NCI-H82 treated with DMSO at 0.1 percent for 48 hours (cell line): ENCODE data around the gene MTREX.

Source experiments
- DNase-seq: peaks from one replicate; lab custom pipeline; 2025; ENCODE audit not compliant: unreplicated experiment; lab: John Stamatoyannopoulos, UW

MTREX gene

DNA sequence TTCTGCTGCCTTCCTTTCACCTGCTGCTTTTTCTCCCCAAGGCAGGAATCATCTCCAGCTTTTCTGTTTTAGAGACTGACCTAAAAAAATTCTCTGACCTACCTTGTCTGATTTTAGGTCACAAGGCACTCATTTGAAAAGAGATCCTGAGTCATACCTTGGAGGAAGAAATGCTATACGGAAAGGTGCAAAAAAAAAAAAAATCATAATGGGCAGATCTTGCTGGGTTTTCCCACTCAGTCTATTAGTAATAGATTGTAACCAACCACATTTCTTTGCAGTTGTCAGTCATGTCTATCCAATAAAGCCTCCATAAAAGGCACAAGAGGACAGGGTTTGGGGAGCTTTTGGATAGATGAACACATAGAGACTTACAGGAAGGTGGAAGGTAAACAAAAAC is 70.0 kb downstream of the MTREX start:
- DNase-seq = no peak

DNA sequence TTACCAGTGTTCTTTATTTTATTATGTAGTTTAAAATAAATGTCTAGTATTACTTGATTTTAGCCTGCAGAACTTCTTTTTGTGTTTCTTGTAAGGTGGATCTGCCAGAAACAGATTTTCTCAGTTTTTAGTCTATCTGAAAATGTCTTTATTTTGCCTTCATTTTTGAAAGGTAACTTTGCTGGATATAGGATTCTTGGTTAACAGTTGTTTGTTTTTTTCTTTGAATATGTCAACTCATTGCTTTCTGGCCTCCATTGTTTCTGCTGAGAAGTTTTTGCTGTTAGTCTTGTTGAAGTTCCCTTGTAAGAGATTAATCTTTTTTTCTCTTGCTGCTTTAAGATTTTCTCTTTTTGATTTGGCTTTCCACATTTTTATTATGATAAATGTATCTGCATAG is 75.5 kb downstream of the MTREX start:
- no peak for DNase-seq

GRCh38 chr5:55384072-55384471 is 76.3 kb downstream of the MTREX start:
- no peak for DNase-seq

DNA sequence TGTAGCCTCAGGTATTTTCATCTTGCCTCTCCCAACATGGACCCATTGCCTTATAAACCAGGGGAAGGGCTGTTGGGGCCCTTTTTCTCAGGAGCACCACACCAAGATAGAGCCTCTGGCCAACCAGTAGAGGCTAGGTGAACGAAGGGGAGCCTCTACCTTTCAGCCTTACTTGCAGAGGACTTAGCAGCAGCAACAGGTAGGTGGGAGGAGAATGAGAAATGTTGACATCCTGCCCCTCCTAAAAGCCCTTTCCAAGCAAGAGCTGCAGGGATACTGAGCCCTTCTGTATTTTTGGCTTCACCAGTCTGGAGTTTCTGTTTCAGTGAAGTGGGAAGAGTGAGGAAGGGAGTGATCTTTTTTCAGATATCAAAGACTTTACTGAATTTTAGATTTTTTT is 77.4 kb downstream of the MTREX start:
- no peak for DNase-seq

DNA sequence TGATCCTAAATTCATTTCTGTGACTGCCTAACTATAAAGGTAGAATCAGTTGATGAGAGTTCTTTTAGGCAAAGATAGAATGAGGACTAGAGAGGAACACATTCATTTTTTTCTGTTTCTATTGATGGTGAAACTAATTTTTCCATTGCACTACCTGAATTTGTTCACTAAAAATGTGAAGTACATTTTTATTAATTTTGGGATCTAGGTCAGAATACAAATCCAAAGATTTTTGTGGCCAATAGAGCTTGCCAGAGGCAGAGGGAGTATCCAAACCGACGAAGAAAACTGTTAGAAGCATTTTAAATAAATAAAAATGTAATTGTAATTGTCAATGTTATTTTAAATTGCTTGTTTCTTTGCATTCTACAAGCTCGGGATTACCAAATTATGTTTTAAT is 78.1 kb downstream of the MTREX start:
- DNase-seq = no peak

DNA sequence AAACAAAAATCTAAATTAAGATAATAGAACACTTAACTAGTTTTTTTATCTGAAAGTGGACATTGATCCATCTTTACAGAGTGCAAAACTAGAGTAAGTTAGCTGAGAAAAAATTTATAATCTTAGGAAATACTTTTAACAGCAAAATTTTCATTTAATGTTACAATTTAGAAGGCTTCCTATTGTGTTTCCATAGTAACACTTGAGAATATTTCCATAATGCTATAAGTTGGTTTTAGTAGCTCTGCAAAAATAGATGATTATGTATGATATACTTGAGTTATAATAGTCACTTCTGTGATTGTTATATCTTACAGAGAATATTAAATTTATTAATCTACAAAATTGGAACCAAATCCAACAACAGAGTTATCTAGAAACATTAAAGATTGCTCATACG is 78.6 kb downstream of the MTREX start:
- DNase-seq = no peak

DNA sequence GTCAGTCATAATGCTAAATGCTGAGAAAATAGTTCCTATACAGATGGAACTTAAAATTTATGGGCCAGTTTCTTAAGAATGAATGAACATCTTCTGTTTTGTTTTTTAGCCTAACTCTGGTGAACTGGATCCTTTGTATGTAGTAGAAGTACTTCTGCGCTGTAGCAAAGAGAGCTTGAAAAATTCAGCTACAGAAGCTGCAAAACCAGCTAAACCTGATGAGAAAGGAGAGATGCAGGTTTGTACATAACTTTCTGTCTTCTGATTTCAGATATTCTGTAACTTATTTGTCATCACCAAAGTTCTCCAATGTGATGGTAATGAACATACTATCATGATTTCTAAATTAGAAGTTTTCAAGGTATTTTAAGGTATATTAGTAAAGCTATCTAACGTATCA is 80.1 kb downstream of the MTREX start:
- no peak for DNase-seq

DNA sequence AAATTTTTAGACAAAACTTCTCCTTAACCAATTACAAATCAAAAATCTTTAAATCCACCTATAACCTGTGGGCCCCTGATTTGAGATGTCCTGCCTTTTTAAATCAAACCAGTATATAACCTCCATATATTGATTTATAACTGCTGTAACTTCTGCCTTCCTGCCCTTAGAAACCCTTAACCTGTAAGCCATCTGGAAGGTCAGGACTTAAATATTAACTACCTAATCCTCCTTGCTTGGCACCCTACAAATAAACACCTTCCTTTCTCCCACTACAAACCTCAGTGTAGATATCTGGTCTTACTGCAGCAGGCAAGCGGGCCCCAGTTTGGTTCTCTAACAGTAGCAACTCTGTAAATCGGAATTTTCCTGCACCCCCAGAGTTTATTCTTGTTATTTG is 83.9 kb downstream of the MTREX start:
- DNase-seq = no peak

- no peak for DNase-seq
These were observed 84.9 kb downstream of the MTREX start for GRCh38 chr5:55392669-55393068.

DNA sequence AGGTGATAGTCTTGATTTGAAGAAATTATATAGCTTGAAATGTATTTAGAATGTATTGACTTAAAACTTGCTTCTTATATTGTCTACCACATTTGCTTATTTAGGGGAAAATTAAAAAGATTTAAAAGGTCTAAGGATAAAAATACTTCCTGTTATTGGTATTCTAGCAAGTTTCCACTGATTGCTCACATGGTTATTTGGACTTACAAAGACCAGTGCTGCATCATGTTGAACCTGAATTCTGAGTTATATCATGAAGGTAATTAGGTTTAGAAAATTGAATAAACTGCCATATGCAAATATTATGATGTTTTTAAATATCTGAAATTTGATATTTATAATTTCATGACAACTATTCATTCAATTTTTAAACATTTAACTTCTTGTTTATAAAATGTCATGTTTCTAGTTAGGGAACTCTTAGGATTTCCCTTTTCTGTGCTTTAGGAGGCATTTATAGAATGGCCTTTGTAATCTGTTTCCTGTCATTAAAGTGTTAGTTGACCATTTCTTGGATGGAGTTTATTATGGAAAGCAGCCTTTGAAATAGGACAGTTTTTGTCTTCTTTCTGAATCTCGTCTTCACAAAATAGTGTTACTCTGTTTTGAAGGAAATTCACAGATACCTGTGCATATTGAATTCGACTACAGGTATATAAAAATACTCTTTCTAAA is 85.8 kb downstream of the MTREX start:
- DNase-seq = no peak

- DNase-seq = no peak
These were observed 94.4 kb downstream of the MTREX start for GRCh38 chr5:55402199-55402598.

DNA sequence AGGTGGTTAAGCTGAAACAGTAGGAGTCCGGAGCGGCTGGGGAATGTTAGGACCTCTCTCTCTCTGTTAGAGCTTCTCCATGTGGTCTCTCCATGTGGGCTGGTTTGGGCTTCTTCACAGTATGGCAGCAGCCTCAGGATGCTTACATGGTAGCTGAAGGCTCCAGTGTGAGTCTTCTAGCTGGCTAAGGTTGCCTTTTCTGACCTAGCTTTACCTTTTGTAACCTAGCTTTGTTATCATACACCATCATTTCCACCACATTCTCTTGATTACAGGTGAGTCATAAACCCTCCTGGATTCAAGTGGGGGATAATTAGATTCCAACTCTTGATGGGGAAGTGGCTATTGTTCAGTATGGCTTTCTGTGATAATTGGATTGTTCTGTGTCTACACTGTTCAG is 98.5 kb downstream of the MTREX start:
- DNase-seq = peak; percentile 1

DNA sequence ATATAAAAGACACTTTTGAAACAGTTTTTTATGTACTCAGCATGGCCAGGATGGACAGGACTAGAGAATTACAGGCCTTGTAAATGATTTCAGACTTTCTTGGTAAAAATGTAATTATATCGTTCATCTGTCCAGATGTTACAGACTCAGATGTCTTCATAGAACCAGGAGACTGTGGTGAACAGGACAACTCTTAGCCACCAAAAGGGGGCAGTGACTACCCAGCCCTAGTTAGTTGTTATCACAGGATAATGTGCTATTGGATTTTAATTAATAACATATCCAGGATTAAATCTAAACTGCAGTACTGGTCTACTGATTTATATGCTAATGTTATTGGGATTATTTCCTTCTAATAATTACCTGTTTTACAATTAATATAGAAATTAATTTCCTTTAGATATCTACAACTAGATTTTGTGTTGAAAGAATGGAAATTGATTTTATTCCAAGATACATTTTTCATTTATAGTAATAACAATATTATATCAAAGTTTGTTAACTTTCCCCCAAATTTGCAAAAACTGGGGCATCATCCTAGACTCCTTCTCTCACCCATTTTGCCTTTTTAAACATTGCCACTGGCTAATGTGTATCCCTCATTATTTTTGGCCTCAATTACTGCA is 99.4 kb downstream of the MTREX start:
- DNase-seq = no peak

GRCh38 chr5:55407984-55408383 is 100.2 kb downstream of the MTREX start:
- no peak for DNase-seq

DNA sequence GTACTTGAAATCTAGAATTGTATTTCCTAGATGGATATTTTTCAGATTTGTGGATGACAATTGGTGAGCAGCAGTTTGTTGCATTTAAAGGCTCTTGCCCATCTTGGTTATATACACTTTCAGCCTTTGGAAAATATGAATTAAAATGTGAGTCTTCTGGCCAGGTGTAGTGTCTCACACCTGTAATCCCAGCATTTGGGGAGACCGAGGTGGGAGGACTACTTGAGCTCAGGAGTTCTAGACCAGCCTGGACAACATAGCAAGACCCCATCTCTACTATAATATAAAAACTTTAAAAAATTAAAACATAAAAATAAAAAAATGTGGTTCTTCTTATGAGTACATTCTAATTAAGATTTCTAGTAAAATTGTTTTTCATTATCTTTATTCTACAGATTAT is 102.0 kb downstream of the MTREX start:
- no peak for DNase-seq

GRCh38 chr5:55410845-55411244 is 103.1 kb downstream of the MTREX start:
- no peak for DNase-seq

GRCh38 chr5:55411876-55412275 is 104.1 kb downstream of the MTREX start:
- DNase-seq = no peak

DNA sequence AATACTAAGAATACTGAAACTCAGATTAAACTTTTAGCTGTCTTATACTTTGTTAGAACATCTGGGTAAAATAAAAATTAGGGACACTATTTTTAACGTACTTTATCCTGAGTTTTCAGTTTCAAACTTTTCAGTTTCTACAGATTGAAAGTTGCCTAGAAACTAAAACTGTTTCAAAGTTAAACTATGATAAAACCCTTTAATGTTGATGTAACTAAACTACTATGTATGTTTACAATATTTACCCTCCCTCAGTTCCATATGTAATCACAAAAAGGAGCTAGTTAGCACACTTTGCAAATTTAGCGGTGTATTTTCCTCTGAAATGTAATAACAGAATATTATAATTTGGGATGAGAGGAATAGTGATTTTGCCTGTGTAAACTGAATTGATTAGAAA is 105.9 kb downstream of the MTREX start:
- DNase-seq = no peak

GRCh38 chr5:55415071-55415470 is 107.3 kb downstream of the MTREX start:
- no peak for DNase-seq

DNA sequence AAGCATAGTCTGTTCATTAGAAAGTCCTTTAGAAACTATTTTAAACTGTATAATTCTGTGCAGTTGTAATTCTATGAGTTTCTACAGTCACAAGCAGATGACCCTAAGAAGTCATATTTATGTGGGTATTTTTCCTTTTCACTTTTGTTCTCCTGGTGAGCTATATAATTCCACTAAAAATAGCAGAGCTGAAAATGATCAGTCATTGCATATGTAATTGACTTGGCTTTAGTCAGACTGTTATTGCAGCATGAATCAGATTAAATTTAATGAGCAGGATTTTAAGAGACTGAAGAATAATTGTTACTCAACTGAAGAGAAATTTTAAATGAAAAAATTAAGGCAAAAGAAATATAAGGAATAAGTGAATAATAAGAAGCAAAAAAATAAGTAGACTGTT is 108.5 kb downstream of the MTREX start:
- DNase-seq = no peak

GRCh38 chr5:55418994-55419968 is 111.5 kb downstream of the MTREX start:
- no peak for DNase-seq

- DNase-seq = no peak
These were observed 113.3 kb downstream of the MTREX start for GRCh38 chr5:55421074-55421529.
